ENCODE data around the gene NMT1. TPM values are rescaled to one million over a fixed set of nuclear protein-coding genes. Genes with fewer than 3 reads are reported as not detected.
A peak's percentile ranks its signal among the peaks of the same experiment; 100 is the strongest.

NMT1 gene
- total RNA-seq, 1 experiment from 2014 or later, result 117 TPM

- Histone ChIP-seq H3K9me3 (ENCODE audit: low read length) (no peaks in the 10 kb centered on the region), H3K36me3 (ENCODE audit: low read depth, low read length) (peaks cover 78% of the 10 kb centered on the region), H3K4me1 (ENCODE audit: insufficient read depth, low read length) (peaks cover 3% of the 10 kb centered on the region), H3K27ac (ENCODE audit: low read length) (no peak overlapping the region), H3K4me2 (ENCODE audit: low read length) (no peak overlapping the region), H3K9me2 (replicated peaks; ENCODE audit: low read length) (no peaks in the 10 kb centered on the region), H3K79me2 (ENCODE audit: low read length) (peaks cover 5% of the 10 kb centered on the region; the same call in 1 of the 2 replicates), H2AFZ (ENCODE audit: low read length) (no peak overlapping the region), H4K20me1 (ENCODE audit: low read length) (no peaks in the 10 kb centered on the region), H3K27me3 (ENCODE audit: low read length) (no peaks in the 10 kb centered on the region), H3F3A (ENCODE audit: low read length, unreplicated experiment) (peaks cover 9% of the 10 kb centered on the region), H3K9ac (ENCODE audit: low read length) (no peak overlapping the region), H3K4me3 (ENCODE audit: low read length) (no peak overlapping the region)
- DNase-seq (no peak), ATAC-seq (no peak; the same call in 1 of the 2 replicates)
- TF ChIP-seq EZH2 (IDR thresholded peaks at IDR 0.05; ENCODE audit: low read length, unreplicated experiment) (no peak), EZH2phosphoT487 (IDR thresholded peaks at IDR 0.05; ENCODE audit: borderline replicate concordance, low read length) (no peak), CTCF (conservative IDR thresholded peaks at IDR 0.05; ENCODE audit: low read depth, low read length) (no peak)
- intact Hi-C loops (cut with micrococcal nuclease), result no loop called here
- ChIA-PET POLR2A (ENCODE audit: unreplicated experiment) (interaction anchor here (1.0 kb wide), 1 partner anchor 26 kb away, joined by 6 read pairs; the partner anchor contains the start of gene NMT1), CTCF (no interaction called here)
- BruUV-seq (replicated peaks), result no TSS peak
Observed at GRCh38 chr17:45086865-45087503, 25.9 kb downstream of the NMT1 start.

DNA sequence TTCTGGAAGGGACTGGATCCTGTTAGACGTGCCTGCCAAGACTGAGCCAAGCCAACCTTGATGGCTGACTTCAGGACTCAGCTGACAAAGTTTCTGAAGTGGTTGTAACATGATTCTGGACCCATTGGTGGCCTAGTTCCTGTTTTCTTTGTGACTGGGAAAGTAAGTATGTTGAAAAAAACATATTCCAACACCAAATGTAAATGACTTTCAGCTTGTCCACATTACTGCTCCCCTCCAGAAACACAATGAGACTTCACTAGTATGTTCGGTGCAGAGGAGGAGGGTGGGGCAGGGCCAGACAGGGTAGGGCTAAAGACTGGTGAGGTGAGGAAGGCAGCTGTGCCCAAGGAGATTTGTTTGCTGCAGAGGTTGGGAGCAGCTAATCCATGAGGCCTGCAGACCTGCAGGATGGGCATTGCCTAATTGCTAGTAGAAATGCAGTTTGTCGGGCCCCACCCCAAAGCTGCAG is 26.4 kb downstream of the NMT1 start:
- Histone ChIP-seq H3K79me2 (ENCODE audit: low read length) (peaks cover 5% of the 10 kb centered on the region; the same call in 1 of the 2 replicates), H4K20me1 (ENCODE audit: low read length) (no peaks in the 10 kb centered on the region), H3K4me1 (ENCODE audit: insufficient read depth, low read length) (peaks cover 9% of the 10 kb centered on the region), H3F3A (ENCODE audit: low read length, unreplicated experiment) (peaks cover 15% of the 10 kb centered on the region), H3K36me3 (ENCODE audit: low read depth, low read length) (peaks cover 76% of the 10 kb centered on the region), H3K9me3 (ENCODE audit: low read length) (no peaks in the 10 kb centered on the region), H3K27ac (ENCODE audit: low read length) (no peak overlapping the region), H3K4me2 (ENCODE audit: low read length) (no peak overlapping the region), H3K27me3 (ENCODE audit: low read length) (no peaks in the 10 kb centered on the region), H2AFZ (ENCODE audit: low read length) (no peak overlapping the region), H3K9me2 (replicated peaks; ENCODE audit: low read length) (no peaks in the 10 kb centered on the region), H3K4me3 (ENCODE audit: low read length) (no peak overlapping the region), H3K9ac (ENCODE audit: low read length) (no peak overlapping the region)
- ChIA-PET POLR2A (ENCODE audit: unreplicated experiment) (interaction anchor here (1.0 kb wide), 1 partner anchor 26 kb away, joined by 6 read pairs; the partner anchor contains the start of gene NMT1), CTCF (no interaction called here)
- intact Hi-C loops (cut with micrococcal nuclease), result no loop called here
- DNase-seq (no peak), ATAC-seq (peak; percentile 51)
- no peak for TF ChIP-seq CTCF (conservative IDR thresholded peaks at IDR 0.05; ENCODE audit: low read depth, low read length)
- TF ChIP-seq EZH2 (IDR thresholded peaks at IDR 0.05; ENCODE audit: low read length, unreplicated experiment), result no peak
- no peak for TF ChIP-seq EZH2phosphoT487 (IDR thresholded peaks at IDR 0.05; ENCODE audit: borderline replicate concordance, low read length)
- no TSS peak for BruUV-seq (replicated peaks)

DNA sequence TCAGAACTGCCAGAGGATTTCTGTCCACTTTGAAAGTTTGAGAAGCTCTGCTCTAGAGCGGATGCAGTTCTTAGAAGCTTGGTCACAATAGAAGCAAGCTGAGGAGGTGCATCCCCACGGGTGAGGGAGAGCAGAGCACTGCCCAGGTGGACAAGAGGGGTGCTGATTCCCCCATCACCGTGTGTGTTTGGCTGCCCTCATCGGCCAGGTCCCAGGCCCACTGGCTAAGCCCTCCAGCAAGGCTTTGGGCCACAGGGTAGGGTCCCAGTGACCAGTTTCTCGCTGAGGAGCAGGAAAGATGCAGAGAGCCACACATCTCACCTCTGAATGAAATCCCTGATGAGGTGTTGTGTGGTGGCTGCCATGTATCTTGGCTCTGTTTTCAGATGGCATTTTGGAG is 26.9 kb downstream of the NMT1 start:
- peaks cover 12% of the 10 kb centered on the region for H3K4me1 ChIP-seq (ENCODE audit: insufficient read depth, low read length)
- no peaks in the 10 kb centered on the region for H3K27me3 ChIP-seq (ENCODE audit: low read length)
- H3K79me2 ChIP-seq (ENCODE audit: low read length), result peaks cover 5% of the 10 kb centered on the region; the same call in 1 of the 2 replicates
- no peak overlapping the region for H3K9ac ChIP-seq (ENCODE audit: low read length)
- no peak overlapping the region for H3K4me2 ChIP-seq (ENCODE audit: low read length)
- ATAC-seq (no peak), DNase-seq (no peak)
- H3K9me3 ChIP-seq (ENCODE audit: low read length), result no peaks in the 10 kb centered on the region
- BruUV-seq (replicated peaks), result TSS peak; percentile 7
- H3K36me3 ChIP-seq (ENCODE audit: low read depth, low read length), result peaks cover 74% of the 10 kb centered on the region
- H3K9me2 ChIP-seq (replicated peaks; ENCODE audit: low read length), result no peaks in the 10 kb centered on the region
- no peak overlapping the region for H3K4me3 ChIP-seq (ENCODE audit: low read length)
- TF ChIP-seq EZH2 (IDR thresholded peaks at IDR 0.05; ENCODE audit: low read length, unreplicated experiment) (no peak), CTCF (conservative IDR thresholded peaks at IDR 0.05; ENCODE audit: low read depth, low read length) (no peak), EZH2phosphoT487 (IDR thresholded peaks at IDR 0.05; ENCODE audit: borderline replicate concordance, low read length) (no peak)
- POLR2A ChIA-PET (ENCODE audit: unreplicated experiment), result interaction anchor here (1.0 kb wide), 1 partner anchor 27 kb away, joined by 6 read pairs; the partner anchor contains the start of gene NMT1
- H2AFZ ChIP-seq (ENCODE audit: low read length), result no peak overlapping the region
- intact Hi-C loops (cut with micrococcal nuclease), result no loop called here
- CTCF ChIA-PET, result no interaction called here
- H3F3A ChIP-seq (ENCODE audit: low read length, unreplicated experiment), result peaks cover 17% of the 10 kb centered on the region
- no peaks in the 10 kb centered on the region for H4K20me1 ChIP-seq (ENCODE audit: low read length)
- H3K27ac ChIP-seq (ENCODE audit: low read length), result no peak overlapping the region

Measured in PC-3 (cell line).